ENCODE measurements around the gene CCDC185.

Gene CCDC185

DNA sequence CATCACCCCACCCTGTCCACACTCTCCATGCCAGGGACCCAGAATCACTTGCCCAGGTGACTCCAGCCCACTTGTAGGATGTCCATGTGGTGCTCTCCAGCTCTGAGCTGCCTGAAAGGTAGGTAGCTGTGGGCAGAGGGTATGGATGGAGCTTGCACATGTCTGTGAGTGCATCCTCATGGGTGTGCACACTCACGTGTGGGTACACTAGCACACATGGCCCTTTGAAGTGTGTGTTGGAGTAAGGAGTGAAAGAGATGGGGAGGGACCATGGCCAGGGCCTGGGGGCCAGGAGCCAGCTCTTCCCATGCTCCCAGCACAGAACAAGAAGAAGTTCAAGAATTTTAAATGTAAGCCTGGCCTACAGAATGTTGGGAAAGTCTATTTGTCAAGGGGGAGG, 50.2 kb downstream of the CCDC185 start (continued):
- no peak for TF ChIP-seq ZNF610 (tag by site-specific recombination; IDR thresholded peaks at IDR 0.05; ENCODE audit: borderline replicate concordance)

DNA sequence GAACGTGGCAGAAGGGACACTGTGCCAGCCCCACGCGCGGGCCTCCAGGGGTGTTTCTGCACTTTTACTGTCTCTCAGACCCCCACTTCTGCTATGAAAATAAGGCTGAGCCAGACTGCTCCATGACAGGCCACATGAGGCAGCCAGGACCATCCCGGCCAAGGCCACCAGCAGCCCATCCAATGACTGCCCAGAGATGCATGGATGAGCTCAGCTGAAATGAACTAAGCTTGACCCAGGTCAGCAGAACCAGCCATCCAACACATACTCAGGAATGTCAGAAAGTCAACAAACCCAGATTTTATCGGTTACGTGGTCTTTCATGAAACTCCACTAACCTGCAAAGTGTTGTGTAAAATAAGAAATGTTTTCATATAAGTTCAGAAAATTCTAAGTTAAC, 51.2 kb downstream of the CCDC185 start:
- H3K27ac ChIP-seq (ENCODE audit: extremely low read depth, low read depth, low read length): no peak overlapping the region
- ChIA-PET POLR2A (no interaction called here), CTCF (no interaction called here)
- H3K4me1 ChIP-seq (ENCODE audit: control insufficient read depth, insufficient read depth, low read length): no peaks in the 10 kb centered on the region
- no peak for TF ChIP-seq ZBTB17 (tag by site-specific recombination; IDR thresholded peaks at IDR 0.05)
- TF ChIP-seq ZBTB49 (tag by site-specific recombination; IDR thresholded peaks at IDR 0.05; ENCODE audit: low read depth): no peak
- TF ChIP-seq ZNF792 (tag by site-specific recombination; IDR thresholded peaks at IDR 0.05): no peak
- TF ChIP-seq ZNF561 (tag by site-specific recombination; IDR thresholded peaks at IDR 0.05; ENCODE audit: borderline replicate concordance): no peak
- TF ChIP-seq ZNF132 (tag by site-specific recombination; IDR thresholded peaks at IDR 0.05; ENCODE audit: borderline replicate concordance): no peak
- TF ChIP-seq PRDM1 (tag by site-specific recombination; IDR thresholded peaks at IDR 0.05): no peak
- TF ChIP-seq ZNF776 (tag by site-specific recombination; IDR thresholded peaks at IDR 0.05; ENCODE audit: borderline replicate concordance): no peak
- no peak for TF ChIP-seq ZNF555 (tag by site-specific recombination; conservative IDR thresholded peaks at IDR 0.05)
- H3K4me3 ChIP-seq (ENCODE audit: low read depth, low read length): no peak overlapping the region
- H3K36me3 ChIP-seq (ENCODE audit: control insufficient read depth in 2 of 2, insufficient read depth in 1 of 2, low read length in 2 of 2): no peaks in the 10 kb centered on the region
- H3K9me3 ChIP-seq (ENCODE audit: control insufficient read depth, insufficient read depth, low read depth, low read length): peaks cover 7% of the 10 kb centered on the region; the same call in 1 of the 2 replicates

All from HEK293 (cell line).